ENCODE measurements around the gene YTHDC1. TPM values are rescaled to one million over a fixed set of nuclear protein-coding genes. Genes with fewer than 3 reads are reported as not detected.

The YTHDC1 gene
- total RNA-seq, 2 donors from 2014 or later = 170 to 184 TPM

DNA sequence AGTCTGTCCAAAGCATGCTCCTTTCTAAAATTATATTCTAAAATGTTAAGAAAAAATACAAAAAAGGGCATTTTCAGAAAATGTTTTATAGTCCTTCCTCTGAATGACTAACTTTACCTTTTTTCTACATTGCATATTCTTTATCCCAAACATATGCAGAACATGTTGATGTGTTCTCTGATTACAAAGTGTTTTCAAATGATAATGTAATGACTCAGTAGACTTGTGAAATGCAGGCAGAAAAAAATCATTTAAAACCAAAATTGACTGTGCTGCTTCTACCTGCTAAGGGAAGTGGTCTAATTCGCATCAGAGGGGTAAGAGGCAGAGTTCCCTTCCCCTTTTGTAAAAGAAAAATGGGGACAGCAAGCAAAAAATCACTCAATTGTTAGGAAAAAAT lies 22.7 kb upstream of the YTHDC1 start:
- Mint-ChIP-seq H3K4me1 (peaks cover 39% of the 10 kb centered on the region), H3K9me3 (peaks cover 37% of the 10 kb centered on the region), H3K27ac (peak overlapping the region; percentile 67), H3K27me3 (ENCODE audit: insufficient read depth) (no peaks in the 10 kb centered on the region), H3K36me3 (ENCODE audit: low read depth) (peaks cover 18% of the 10 kb centered on the region), H3K4me3 (no peak overlapping the region)
- TF ChIP-seq CTCF (conservative IDR thresholded peaks at IDR 0.05) = no peak
- H3K27me3 ChIP-seq (ENCODE audit: control insufficient read depth, insufficient read depth, low read length, poor library complexity, severe bottlenecking) = no peaks in the 10 kb centered on the region
- H3K27ac ChIP-seq (ENCODE audit: low read depth, low read length) = no peak overlapping the region
- H3K4me3 ChIP-seq (ENCODE audit: low read length) = no peak overlapping the region
- peaks cover 13% of the 10 kb centered on the region for H3K36me3 ChIP-seq (ENCODE audit: control insufficient read depth, insufficient read depth, low read length)
- H3K9ac ChIP-seq (ENCODE audit: extremely low read depth, low read length, poor library complexity, severe bottlenecking) = no peak overlapping the region
- WGBS, 2 experiments (ENCODE audit: insufficient coverage in 1 of 2, insufficient read length in 1 of 2) = 25% methylated on average over 1 of the region's 1 CpG; no CpG with 5 or more reads in 1 of the 2 experiments
- no peak for DNase-seq
- H3K4me1 ChIP-seq (ENCODE audit: control insufficient read depth, insufficient read depth, low read length) = peaks cover 3% of the 10 kb centered on the region
- H3K9me3 ChIP-seq (ENCODE audit: control insufficient read depth, low read length) = peaks cover 37% of the 10 kb centered on the region

- peak overlapping the region; percentile 78 for H3K4me3 ChIP-seq (ENCODE audit: low read length)
- Mint-ChIP-seq H3K4me3 (no peak overlapping the region), H3K4me1 (peaks cover 26% of the 10 kb centered on the region), H3K27me3 (ENCODE audit: insufficient read depth) (peaks cover 21% of the 10 kb centered on the region), H3K9me3 (peaks cover 68% of the 10 kb centered on the region), H3K36me3 (ENCODE audit: low read depth) (peaks cover 45% of the 10 kb centered on the region), H3K27ac (no peak overlapping the region)
- H3K4me1 ChIP-seq (ENCODE audit: control insufficient read depth, insufficient read depth, low read length) = no peaks in the 10 kb centered on the region
- no peak overlapping the region for H3K9ac ChIP-seq (ENCODE audit: extremely low read depth, low read length, poor library complexity, severe bottlenecking)
- H3K36me3 ChIP-seq (ENCODE audit: control insufficient read depth, insufficient read depth, low read length) = peaks cover 13% of the 10 kb centered on the region
- no peak for TF ChIP-seq CTCF (conservative IDR thresholded peaks at IDR 0.05)
- peaks cover 66% of the 10 kb centered on the region for H3K9me3 ChIP-seq (ENCODE audit: control insufficient read depth, low read length)
- no peaks in the 10 kb centered on the region for H3K27me3 ChIP-seq (ENCODE audit: control insufficient read depth, insufficient read depth, low read length, poor library complexity, severe bottlenecking)
- 97% methylated on average over 5 to 6 of the region's 6 CpGs for WGBS, 2 experiments (ENCODE audit: insufficient coverage in 1 of 2, insufficient read length in 1 of 2)
- no peak overlapping the region for H3K27ac ChIP-seq (ENCODE audit: low read depth, low read length)
- DNase-seq = no peak
These were observed 19.4 kb upstream of the YTHDC1 start for GRCh38 chr4:68369142-68369805.

- Mint-ChIP-seq H3K36me3 (ENCODE audit: low read depth) (peaks cover 50% of the 10 kb centered on the region), H3K4me1 (peaks cover 26% of the 10 kb centered on the region), H3K9me3 (peaks cover 74% of the 10 kb centered on the region), H3K27ac (no peak overlapping the region), H3K27me3 (ENCODE audit: insufficient read depth) (peaks cover 24% of the 10 kb centered on the region), H3K4me3 (no peak overlapping the region)
- no peak for TF ChIP-seq CTCF (conservative IDR thresholded peaks at IDR 0.05)
- no peak overlapping the region for H3K9ac ChIP-seq (ENCODE audit: extremely low read depth, low read length, poor library complexity, severe bottlenecking)
- no peaks in the 10 kb centered on the region for H3K27me3 ChIP-seq (ENCODE audit: control insufficient read depth, insufficient read depth, low read length, poor library complexity, severe bottlenecking)
- DNase-seq = no peak
- H3K4me3 ChIP-seq (ENCODE audit: low read length) = peak overlapping the region; percentile 78
- peaks cover 72% of the 10 kb centered on the region for H3K9me3 ChIP-seq (ENCODE audit: control insufficient read depth, low read length)
- no peak overlapping the region for H3K27ac ChIP-seq (ENCODE audit: low read depth, low read length)
- no peaks in the 10 kb centered on the region for H3K4me1 ChIP-seq (ENCODE audit: control insufficient read depth, insufficient read depth, low read length)
- peaks cover 13% of the 10 kb centered on the region for H3K36me3 ChIP-seq (ENCODE audit: control insufficient read depth, insufficient read depth, low read length)
- 93 to 95% methylated on average over 5 of the region's 5 CpGs for WGBS, 2 experiments (ENCODE audit: insufficient coverage in 1 of 2, insufficient read length in 1 of 2)
These were observed 18.8 kb upstream of the YTHDC1 start for GRCh38 chr4:68368691-68369131.

Data from endodermal cell (in vitro differentiated cells).